Measurements from ENCODE around the gene TRAPPC10.
"Not testable (repeated sequence)": the region's sequence is repeated elsewhere in the genome, so short reads cannot be mapped to it uniquely, and the experiment has no call there.

TRAPPC10 gene

GRCh38 chr21:44072111-44072510 lies 60.0 kb downstream of the TRAPPC10 start:
- DNase-seq: no peak

DNA sequence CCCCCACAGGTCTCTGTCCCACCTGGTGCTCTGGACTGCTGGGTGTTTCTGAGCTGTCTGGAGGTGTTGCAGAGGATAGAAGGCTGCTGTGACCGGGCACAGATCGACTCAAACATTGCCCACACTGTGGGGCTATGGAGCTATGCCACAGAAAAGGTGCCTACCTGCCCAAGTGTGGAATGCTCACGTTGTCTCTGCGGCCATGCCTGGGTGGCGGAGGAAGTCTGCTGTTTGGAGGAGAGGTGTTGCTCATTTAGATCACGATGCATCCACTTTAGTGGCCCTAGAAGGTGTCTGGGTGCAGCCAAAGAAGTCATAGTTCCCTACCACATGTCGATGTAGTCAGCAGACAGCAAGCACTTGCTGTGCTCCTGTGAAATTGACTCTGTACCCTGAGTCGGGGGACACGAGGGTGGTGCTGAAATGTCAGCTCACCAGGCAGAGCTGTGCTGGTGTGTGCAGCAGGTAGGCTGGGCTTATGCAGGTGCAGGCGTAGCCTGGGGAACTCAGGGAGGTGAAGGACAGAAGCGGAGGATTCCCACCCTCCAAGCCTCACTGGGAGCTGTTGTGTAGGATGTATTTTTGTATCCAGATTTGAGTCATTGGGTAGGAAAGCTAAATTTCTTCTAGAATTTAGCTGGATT lies 62.3 kb downstream of the TRAPPC10 start:
- no peak for DNase-seq

DNA sequence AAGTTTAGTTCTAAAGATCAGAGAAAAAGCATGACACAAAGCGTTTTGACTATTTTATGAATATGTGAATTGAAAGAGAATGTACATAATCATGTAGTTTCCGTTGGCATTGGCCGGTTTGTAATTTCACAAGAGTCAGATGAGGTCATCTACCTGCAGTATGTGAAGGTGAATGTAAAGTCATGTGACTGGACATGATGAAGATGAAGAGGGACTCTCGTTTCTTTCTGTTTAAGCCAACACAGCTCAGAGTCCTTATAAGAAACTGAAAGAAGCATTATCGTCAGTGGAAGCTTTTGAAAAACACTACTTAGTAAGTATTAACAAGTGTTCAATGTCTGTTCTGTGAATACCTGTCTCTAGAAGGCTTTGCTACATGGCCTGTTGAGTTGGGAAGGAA lies 64.2 kb downstream of the TRAPPC10 start:
- no peak for DNase-seq

- no peak for DNase-seq
These were observed 66.4 kb downstream of the TRAPPC10 start for GRCh38 chr21:44078411-44078981.

DNA sequence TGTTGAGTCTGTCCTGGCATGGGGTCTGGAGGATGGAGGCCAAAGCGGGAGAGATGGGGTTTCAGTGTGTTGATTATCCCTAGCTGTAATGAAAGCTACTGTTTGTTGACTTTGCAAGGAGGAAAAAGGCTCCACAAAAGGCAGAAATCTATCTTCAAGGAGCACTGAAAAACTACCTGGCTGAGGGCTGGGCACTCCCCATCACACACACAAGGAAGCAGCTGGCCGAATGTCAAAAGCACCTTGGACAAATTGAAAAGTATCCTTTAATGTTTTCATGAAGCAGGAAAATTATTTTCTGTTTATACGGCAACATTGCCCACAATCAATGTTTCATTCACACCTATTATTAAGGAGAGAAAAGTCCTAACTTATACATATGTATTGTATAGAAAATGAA lies 67.3 kb downstream of the TRAPPC10 start:
- DNase-seq: no peak

GRCh38 chr21:44079846-44080245 lies 67.7 kb downstream of the TRAPPC10 start:
- DNase-seq: no peak

GRCh38 chr21:44082648-44083440 lies 70.7 kb downstream of the TRAPPC10 start:
- no peak for DNase-seq

DNA sequence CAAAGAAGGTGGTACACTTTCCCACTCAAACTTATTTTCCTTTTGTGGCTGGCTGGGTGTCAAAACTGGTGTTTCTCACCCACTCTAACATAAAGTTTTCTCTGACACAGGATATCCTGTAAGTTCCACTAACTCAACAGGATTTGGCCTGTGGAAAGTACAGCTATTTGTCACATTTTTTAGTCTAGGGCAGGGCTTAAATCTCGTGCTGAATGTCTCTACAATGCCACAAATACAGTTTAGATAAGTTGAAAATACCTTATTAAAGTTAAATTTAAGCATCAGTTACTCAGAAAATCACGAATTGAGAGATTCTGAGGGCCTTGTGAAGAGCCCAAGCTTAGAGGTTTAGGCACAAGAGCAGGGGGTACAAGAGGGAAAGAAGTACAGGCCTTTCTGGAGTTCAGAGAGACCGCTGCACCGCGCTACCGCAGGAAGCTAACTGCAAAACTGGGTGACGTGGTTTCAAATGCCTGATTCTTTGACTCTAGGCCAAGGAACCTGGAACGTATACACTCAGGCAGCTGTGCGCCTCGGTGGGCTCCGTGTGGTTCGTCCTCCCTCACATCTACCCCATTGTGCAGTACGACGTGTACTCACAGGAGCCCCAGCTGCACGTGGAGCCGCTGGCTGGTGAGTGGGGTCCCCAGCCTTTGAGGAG lies 71.7 kb downstream of the TRAPPC10 start:
- DNase-seq: no peak

DNA sequence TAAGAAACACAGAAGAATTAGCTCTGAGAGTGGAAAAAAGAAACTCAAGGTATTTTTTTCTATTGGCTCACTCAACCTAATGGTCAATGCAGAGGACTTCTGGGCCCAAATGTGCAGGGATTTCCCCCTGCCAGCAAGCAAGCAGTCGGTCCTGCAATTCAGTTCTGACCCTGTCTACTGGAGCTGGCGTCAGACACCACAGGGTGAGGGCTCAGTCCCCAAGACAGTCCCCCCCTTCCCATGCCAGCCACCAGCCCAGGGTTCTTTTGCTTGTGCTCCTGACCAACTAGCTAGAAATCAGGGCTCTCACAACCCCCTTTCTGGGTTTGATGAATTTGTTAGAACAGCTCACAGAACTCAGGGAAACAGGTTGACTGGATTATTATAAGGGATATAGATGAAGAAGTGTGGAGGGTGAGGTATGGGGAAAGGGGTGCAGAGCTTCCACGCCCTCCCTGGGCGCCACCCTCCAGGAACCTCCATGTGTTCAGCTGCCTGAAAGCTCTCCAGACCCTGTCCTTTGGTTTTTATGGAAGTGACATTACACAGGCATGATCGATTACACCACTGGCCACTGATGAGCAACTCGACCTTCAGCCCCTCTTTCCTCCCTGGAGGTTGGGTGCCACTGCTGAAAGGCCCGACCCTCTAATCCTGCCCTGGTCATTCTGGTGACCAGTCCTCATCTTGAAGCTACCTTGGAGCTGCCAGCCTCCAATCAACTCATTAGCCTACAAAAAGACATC lies 72.6 kb downstream of the TRAPPC10 start:
- DNase-seq: no peak

GRCh38 chr21:44085491-44086321 lies 73.6 kb downstream of the TRAPPC10 start:
- DNase-seq: no peak

DNA sequence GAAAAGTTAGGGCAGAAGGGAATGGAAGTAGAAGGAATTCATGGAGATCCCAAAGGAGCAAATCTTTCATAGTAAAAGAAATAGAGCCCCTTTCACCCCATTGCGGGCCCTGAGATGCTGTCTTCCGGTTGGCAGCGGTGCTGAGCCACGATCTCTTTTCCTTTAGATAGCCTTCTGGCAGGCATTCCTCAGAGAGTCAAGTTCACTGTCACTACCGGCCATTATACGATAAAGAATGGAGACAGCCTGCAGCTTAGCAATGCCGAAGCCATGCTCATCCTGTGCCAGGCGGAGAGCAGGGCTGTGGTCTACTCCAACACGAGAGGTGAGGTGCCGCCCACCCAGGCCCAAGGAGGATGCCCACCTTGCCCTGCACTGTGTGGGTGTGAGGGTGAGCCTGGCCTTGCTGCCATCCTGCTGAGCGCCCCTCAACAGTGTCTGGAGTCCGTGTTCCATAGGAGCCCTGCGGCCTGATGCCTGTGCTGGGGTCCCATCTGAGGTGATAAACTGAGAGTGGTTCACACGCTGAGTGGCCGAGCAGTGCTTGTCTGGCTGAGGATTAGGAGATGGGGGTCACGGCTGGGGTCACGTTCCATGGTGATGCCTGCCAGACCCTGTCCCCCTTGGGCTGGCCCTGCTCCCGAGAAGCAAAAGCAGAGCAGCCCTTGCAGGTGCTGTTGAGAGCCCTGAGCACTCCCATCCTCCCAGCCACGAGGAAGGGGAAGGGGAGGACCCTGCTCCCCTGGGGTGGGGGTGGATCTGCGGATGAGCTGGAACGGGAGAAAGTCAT lies 74.7 kb downstream of the TRAPPC10 start:
- DNase-seq: no peak

DNA sequence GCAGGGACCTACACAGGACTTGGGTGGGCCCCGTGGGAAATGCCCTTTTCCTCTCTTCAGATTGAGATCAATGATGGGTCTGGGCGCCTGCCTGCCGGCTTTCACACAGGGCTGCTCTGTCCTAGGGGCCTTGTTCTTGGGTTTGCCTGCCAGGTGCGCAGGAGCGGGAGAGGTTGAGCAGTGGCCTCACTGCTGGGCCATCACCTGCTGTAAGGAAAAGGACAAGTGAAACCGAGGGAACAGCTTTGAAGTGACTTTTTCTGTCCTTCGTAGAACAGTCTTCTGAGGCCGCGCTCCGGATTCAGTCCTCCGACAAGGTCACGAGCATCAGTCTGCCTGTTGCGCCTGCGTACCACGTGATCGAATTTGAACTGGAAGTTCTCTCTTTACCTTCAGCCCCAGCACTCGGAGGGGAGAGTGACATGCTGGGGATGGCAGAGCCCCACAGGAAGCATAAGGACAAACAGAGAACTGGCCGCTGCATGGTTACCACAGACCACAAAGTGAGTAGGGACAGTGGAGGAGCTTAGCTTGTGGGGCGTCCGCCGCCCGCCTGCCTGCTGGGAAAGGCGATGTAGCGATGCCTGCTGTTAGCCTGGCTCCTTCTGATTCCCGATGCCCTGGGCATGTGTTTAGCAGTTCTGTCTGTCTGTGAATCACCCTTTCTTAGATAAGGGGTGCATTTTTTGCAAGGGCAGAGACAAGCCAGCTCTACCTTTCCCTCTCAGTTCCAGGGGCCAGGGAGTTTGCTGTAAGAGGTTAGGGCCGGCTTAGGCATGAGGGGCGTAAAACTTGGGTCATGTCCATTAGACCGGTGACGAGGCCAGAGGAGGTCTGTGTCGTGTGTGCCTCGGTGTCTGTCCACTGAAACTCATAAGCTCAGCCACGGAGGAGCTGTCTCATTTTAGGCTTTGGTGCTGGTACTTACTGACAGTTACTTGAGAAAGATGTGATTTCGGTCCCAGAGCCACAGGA lies 75.6 kb downstream of the TRAPPC10 start:
- DNase-seq: no peak

- no peak for DNase-seq
These were observed 76.3 kb downstream of the TRAPPC10 start for GRCh38 chr21:44088401-44088780.

- DNase-seq: no peak
These were observed 77.1 kb downstream of the TRAPPC10 start for GRCh38 chr21:44089001-44089911.

DNA sequence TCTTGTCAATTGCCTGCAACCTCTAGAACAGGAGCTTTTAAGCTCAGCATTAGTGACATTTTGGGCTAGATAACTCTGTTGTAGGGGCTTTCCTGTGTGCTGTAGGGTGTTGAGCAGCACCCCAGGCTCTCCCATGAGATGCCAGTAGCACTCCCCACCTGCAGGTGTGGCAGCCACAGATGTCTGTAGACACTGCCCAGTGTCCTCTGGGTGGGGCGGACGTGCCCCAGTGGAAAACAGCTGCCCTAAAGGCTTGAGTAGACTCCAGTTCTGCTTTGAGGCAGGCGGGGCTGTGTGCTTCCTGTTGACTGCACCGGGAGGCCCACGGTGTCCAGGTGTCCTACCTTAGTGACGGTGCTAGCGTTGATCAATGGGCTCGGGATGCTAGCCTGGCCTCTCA lies 78.2 kb downstream of the TRAPPC10 start:
- no peak for DNase-seq

DNA sequence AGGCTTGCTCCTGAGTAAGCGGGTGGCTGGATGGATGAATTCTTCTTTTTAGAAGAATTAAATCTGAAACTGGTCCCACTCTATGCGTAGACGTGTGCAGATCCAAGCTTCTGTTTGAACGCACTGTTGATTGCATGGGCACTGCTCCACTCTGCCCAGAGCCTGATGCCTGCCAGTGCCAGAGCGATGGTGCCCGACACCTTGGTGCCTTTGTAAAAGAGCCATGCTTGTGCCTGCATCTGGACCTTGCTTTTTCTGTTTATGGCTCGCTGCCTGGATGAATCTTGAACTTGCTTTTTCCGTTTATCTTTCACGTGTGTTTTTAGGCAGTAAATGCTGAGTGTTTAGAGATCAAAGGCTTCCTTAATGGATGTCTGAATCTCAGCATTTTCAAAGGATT lies 80.1 kb downstream of the TRAPPC10 start:
- DNase-seq: no peak

- no peak for DNase-seq
These were observed 81.7 kb downstream of the TRAPPC10 start for GRCh38 chr21:44093761-44094160.

- DNase-seq: no peak
These were observed 82.7 kb downstream of the TRAPPC10 start for GRCh38 chr21:44094832-44095231.

GRCh38 chr21:44098507-44098906 lies 86.4 kb downstream of the TRAPPC10 start:
- not testable (repeated sequence) for DNase-seq

Data from 8988T (cell line).